OCI-LY3 (cell line): ENCODE results near the gene EIF2B2.

ENCODE experiments used
- CTCF ChIP-seq: fragments of 200-600, 300-600 bp; sonication (generic); IDR thresholded peaks from 2 replicates; pipeline ENCODE4 v1.5.1; 2014; ENCODE audit warnings: antibody characterized with exemption, low read length, low read depth
- EZH2phosphoT487 ChIP-seq: fragments of 200-600 bp; shearing (Covaris generic); IDR thresholded peaks from 2 replicates; pipeline ENCODE4 v1.6.1; 2018; ENCODE audit warnings: antibody characterized with exemption, mixed run types, low read depth

DNA sequence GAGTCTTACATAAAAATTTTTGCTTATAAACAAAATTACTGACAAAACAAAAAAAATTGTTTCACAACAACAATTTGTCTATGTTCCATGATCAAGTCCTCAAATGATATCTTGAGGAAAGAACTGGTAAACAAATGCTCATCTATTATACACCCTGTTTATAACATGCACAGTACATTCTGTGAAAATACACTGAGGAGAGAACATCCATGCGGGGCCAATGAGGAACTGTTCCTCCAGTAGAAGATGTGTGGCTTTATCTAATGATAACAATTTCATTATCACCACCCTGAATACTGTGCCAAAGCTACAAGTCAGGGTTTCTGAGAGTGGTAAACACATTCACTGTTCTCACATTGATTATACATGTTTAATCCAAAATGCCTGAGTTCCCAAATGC is 37.8 kb downstream of the EIF2B2 start:
- no peak for TF ChIP-seq CTCF
- TF ChIP-seq EZH2phosphoT487: no peak
